MM.1S (cell line): ENCODE results near the gene SEMA3G.

Experiments
- CTCF ChIP-seq: fragments of 300-600 bp; sonication (generic); IDR thresholded peaks from 2 replicates; pipeline ENCODE4 v1.5.1; 2016; ENCODE audit warnings: antibody characterized with exemption, low read length, mixed read lengths
- EZH2 ChIP-seq: fragments of 300-600 bp; sonication (generic); optimal IDR thresholded peaks from 2 replicates; pipeline ENCODE3; 2017; ENCODE audit warnings: low read depth, mild to moderate bottlenecking, antibody characterized with exemption, low read length, mixed read lengths
- EZH2phosphoT487 ChIP-seq: fragments of 300-600 bp; sonication (generic); IDR thresholded peaks from 2 replicates; pipeline ENCODE4 v1.6.1; 2018; ENCODE audit warnings: antibody characterized with exemption, low read length

- TF ChIP-seq CTCF: no peak
- TF ChIP-seq EZH2: no peak
- no peak for TF ChIP-seq EZH2phosphoT487
Observed at GRCh38 chr3:52405066-52405465, 39.8 kb downstream of the SEMA3G start.
